ENCODE data around the gene AADACL2.

- no peak for TF ChIP-seq CTCF (conservative IDR thresholded peaks at IDR 0.05; ENCODE audit: low read length)
- no peak for TF ChIP-seq EZH2phosphoT487 (IDR thresholded peaks at IDR 0.05; ENCODE audit: borderline replicate concordance, low read depth, low read length)
Observed at GRCh38 chr3:151806838-151807237, 73.1 kb downstream of the AADACL2 start.
